ENCODE results near the gene CCDC7. TPM values are rescaled to one million over a fixed set of nuclear protein-coding genes. Genes with fewer than 3 reads are reported as not detected.

The CCDC7 gene
- total and polyA plus RNA-seq, 10 of the 15 experiments (the other 5 are each of a cell fraction or from before 2014, with no cell fraction given), result 1.8 to 5.6 (median 3.4) TPM

GRCh38 chr10:32409741-32410140, 36.2 kb upstream of the CCDC7 start:
- H3K79me2 ChIP-seq (ENCODE audit: control insufficient read depth, insufficient read depth, low read length), result no peaks in the 10 kb centered on the region
- no peaks in the 10 kb centered on the region for H4K20me1 ChIP-seq (ENCODE audit: control insufficient read depth, insufficient read depth)
- ChIA-PET SMC1A (ENCODE audit: uncharacterized antibody, unreplicated experiment) (no interaction called here), CTCF (no interaction called here), POLR2A (no interaction called here), RAD21 (ENCODE audit: unreplicated experiment) (no interaction called here)
- DNase-seq (ENCODE audit: low read depth, low spot score) (no peak), ATAC-seq (no peak), FAIRE-seq (no peak)
- no peak overlapping the region for H3K4me3 ChIP-seq
- H3K9me3 ChIP-seq (replicated peaks; ENCODE audit: control insufficient read depth, insufficient read depth, low read length), result no peaks in the 10 kb centered on the region
- H3K27ac ChIP-seq (ENCODE audit: control insufficient read depth, insufficient read depth), result no peak overlapping the region
- H3K27me3 ChIP-seq (replicated peaks in 1 of 2; ENCODE audit: control insufficient read depth in 2 of 2, insufficient read depth in 2 of 2, low read length in 1 of 2), result no peaks in the 10 kb centered on the region
- 33% methylated on average over 3 of the region's 3 CpGs for WGBS (ENCODE audit: insufficient coverage, insufficient replicate concordance, low lambda C conversion rate, missing lambda C conversion rate)
- intact Hi-C loops (cut with micrococcal nuclease; ENCODE audit: unreplicated experiment) (no loop called here), in situ Hi-C loops (cut with MboI) (no loop called here)
- no peak overlapping the region for H2AFZ ChIP-seq (ENCODE audit: control insufficient read depth, low read depth, low read length)
- no peak overlapping the region for H3K4me2 ChIP-seq (ENCODE audit: control insufficient read depth, insufficient read depth)
- no peak overlapping the region for H3K9ac ChIP-seq (ENCODE audit: control insufficient read depth, insufficient read depth, low read length)
- BruUV-seq (replicated peaks), result no TSS peak
- H3K4me1 ChIP-seq (ENCODE audit: control insufficient read depth, insufficient read depth, low read length), result no peaks in the 10 kb centered on the region
- no peaks in the 10 kb centered on the region for H3K36me3 ChIP-seq (ENCODE audit: control insufficient read depth in 2 of 2, insufficient read depth in 2 of 2, low read length in 1 of 2)
- TF ChIP-seq SMC3 (IDR thresholded peaks at IDR 0.05; ENCODE audit: borderline replicate concordance, low read length) (no peak), REST (IDR thresholded peaks at IDR 0.05; ENCODE audit: low read depth, low read length) (no peak), MXI1 (IDR thresholded peaks at IDR 0.05; ENCODE audit: low read depth, low read length) (no peak), ZBTB33 (IDR thresholded peaks at IDR 0.05) (no peak), GATAD2B (conservative IDR thresholded peaks at IDR 0.05; ENCODE audit: low read depth) (no peak), KAT2A (conservative IDR thresholded peaks at IDR 0.05; ENCODE audit: control insufficient read depth, low read depth, low read length) (no peak), BACH1 (IDR thresholded peaks at IDR 0.05; ENCODE audit: borderline replicate concordance) (no peak), PBX3 (IDR thresholded peaks at IDR 0.05; ENCODE audit: insufficient replicate concordance, low read depth, low read length) (no peak), DPF2 (IDR thresholded peaks at IDR 0.05) (no peak), BRCA1 (IDR thresholded peaks at IDR 0.05; ENCODE audit: low read depth, low read length) (no peak), ASH2L (IDR thresholded peaks at IDR 0.05; ENCODE audit: borderline replicate concordance, low read depth) (no peak), EP300 (IDR thresholded peaks at IDR 0.05; ENCODE audit: borderline replicate concordance in 1 of 2, control insufficient read depth in 1 of 2, low read depth in 2 of 2, low read length in 2 of 2) (no peak), PKNOX1 (IDR thresholded peaks at IDR 0.05) (no peak), ZNF622 (IDR thresholded peaks at IDR 0.05) (no peak)
